Measurements from ENCODE around the gene ATP2B2.

The ATP2B2 gene

DNA sequence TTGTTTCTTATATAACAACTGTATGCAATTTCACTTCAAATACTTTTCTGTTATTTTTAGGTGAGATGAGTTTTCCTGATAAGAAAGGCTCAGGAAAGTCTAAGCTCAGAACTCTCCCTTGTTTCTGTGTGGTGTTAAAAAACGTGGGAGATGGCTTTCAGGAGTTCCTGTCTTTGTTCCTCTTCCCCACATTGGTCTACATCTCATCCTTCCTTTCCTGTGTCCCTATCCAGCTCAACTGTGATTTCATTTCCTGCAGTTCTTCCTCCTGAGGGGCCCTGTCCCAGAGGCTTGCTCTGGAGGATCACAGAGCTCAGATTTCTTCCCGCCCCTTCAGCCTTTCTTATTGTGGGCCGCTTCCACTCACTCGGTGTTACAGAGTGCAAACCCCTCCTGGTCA is 195.7 kb downstream of the ATP2B2 start:
- Histone ChIP-seq H3K4me3 (ENCODE audit: low read length) (no peak overlapping the region), H3K79me2 (ENCODE audit: low read length) (no peaks in the 10 kb centered on the region), H3K27me3 (ENCODE audit: low read depth, low read length) (no peaks in the 10 kb centered on the region), H2AFZ (ENCODE audit: low read depth, low read length) (no peak overlapping the region), H4K20me1 (ENCODE audit: insufficient read depth, low read length) (peaks cover 5% of the 10 kb centered on the region), H3K27ac (ENCODE audit: low read length) (no peak overlapping the region), H3K36me3 (replicated peaks; ENCODE audit: low read depth, low read length) (peaks cover 66% of the 10 kb centered on the region), H3K9me3 (ENCODE audit: insufficient read depth, low read length) (no peaks in the 10 kb centered on the region), H3K4me1 (ENCODE audit: low read length) (peaks cover 10% of the 10 kb centered on the region), H3K4me2 (ENCODE audit: low read length) (no peak overlapping the region), H3K9ac (ENCODE audit: low read length) (no peak overlapping the region)
- TF ChIP-seq CTCF (IDR thresholded peaks at IDR 0.05; ENCODE audit: low read depth, low read length) (no peak), EZH2phosphoT487 (IDR thresholded peaks at IDR 0.05; ENCODE audit: low read depth) (no peak)

DNA sequence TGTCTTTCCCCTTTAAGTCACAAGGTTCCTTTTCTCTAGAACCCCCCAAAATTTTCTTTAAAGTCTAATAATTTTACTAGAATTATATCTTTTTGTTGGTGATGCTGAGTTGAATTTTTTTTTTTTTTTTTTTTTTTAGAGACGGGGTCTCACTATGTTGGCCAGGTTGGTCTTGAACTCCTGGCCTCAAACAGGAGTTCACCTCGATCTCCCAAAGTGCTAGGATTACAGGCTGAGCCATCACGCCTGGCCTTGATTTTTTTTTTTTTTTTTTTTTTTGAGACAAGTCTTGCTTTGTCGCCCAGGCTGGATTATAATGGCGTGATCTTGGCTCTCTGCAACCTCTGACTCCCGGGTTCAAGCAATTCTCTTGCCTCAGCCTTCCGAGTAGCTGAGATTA is 196.7 kb downstream of the ATP2B2 start:
- no peak overlapping the region for H2AFZ ChIP-seq (ENCODE audit: low read depth, low read length)
- no peak overlapping the region for H3K4me3 ChIP-seq (ENCODE audit: low read length)
- no peaks in the 10 kb centered on the region for H3K9me3 ChIP-seq (ENCODE audit: insufficient read depth, low read length)
- peaks cover 10% of the 10 kb centered on the region for H3K4me1 ChIP-seq (ENCODE audit: low read length)
- no peaks in the 10 kb centered on the region for H3K27me3 ChIP-seq (ENCODE audit: low read depth, low read length)
- TF ChIP-seq EZH2phosphoT487 (IDR thresholded peaks at IDR 0.05; ENCODE audit: low read depth) (no peak), CTCF (IDR thresholded peaks at IDR 0.05; ENCODE audit: low read depth, low read length) (no peak)
- no peak overlapping the region for H3K9ac ChIP-seq (ENCODE audit: low read length)
- H3K79me2 ChIP-seq (ENCODE audit: low read length), result no peaks in the 10 kb centered on the region
- H3K27ac ChIP-seq (ENCODE audit: low read length), result no peak overlapping the region
- peaks cover 66% of the 10 kb centered on the region for H3K36me3 ChIP-seq (replicated peaks; ENCODE audit: low read depth, low read length)
- H3K4me2 ChIP-seq (ENCODE audit: low read length), result no peak overlapping the region
- H4K20me1 ChIP-seq (ENCODE audit: insufficient read depth, low read length), result peaks cover 5% of the 10 kb centered on the region

DNA sequence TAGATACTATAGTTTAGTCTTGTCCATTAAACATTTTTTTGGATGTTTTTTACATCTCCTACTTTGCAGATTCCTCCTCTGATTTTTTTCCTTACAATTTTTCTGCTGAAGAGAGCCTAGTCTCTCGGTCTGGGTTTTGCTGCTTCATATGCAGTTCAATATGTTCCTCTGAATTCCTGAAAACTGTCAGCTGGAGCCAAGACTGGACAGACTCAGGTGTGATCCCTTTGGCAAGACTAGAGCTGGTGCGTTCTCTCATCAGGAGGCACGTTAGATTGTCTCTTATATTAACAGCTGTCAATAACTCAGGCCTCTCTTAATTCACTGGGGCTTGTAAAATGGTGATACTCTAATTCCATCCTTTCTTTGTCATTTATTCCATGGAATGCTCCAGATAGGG is 199.2 kb downstream of the ATP2B2 start:
- Histone ChIP-seq H3K4me3 (ENCODE audit: low read length) (no peak overlapping the region), H3K36me3 (replicated peaks; ENCODE audit: low read depth, low read length) (peaks cover 65% of the 10 kb centered on the region), H3K79me2 (ENCODE audit: low read length) (no peaks in the 10 kb centered on the region), H3K27me3 (ENCODE audit: low read depth, low read length) (no peaks in the 10 kb centered on the region), H3K4me1 (ENCODE audit: low read length) (peaks cover 10% of the 10 kb centered on the region), H3K27ac (ENCODE audit: low read length) (no peak overlapping the region), H4K20me1 (ENCODE audit: insufficient read depth, low read length) (peaks cover 5% of the 10 kb centered on the region), H3K9ac (ENCODE audit: low read length) (no peak overlapping the region), H3K9me3 (ENCODE audit: insufficient read depth, low read length) (no peaks in the 10 kb centered on the region), H2AFZ (ENCODE audit: low read depth, low read length) (no peak overlapping the region), H3K4me2 (ENCODE audit: low read length) (no peak overlapping the region)
- TF ChIP-seq EZH2phosphoT487 (IDR thresholded peaks at IDR 0.05; ENCODE audit: low read depth) (no peak), CTCF (IDR thresholded peaks at IDR 0.05; ENCODE audit: low read depth, low read length) (no peak)

DNA sequence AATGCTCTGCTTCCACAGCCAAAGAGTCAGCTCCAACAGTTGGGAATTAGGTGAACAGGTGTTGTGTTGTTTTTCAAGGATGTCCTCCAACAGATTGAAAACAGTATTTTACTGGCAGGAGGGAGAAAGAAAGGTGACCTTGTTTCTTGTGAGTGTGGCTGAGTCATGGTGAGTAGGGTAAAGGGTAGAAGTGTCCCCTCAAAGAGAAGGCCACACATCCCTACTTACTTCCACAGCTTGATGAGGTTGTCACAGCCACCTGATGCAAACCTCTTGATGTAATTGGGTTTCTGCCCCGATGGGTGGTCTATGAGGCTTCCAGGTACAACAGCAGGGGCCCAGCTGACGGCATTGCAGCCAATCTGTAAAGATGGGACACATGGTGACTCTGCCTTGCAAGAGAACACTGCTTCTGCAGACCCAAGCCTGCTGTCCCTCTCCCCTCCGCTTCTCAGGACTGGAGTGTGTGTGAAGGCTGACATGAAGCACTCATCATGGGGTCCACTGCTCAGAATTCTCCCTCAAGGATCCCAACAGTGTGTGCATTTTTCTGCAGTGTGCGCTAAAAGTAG is 200.0 kb downstream of the ATP2B2 start:
- Histone ChIP-seq H3K4me1 (ENCODE audit: low read length) (peaks cover 2% of the 10 kb centered on the region), H3K36me3 (replicated peaks; ENCODE audit: low read depth, low read length) (peaks cover 65% of the 10 kb centered on the region), H3K79me2 (ENCODE audit: low read length) (no peaks in the 10 kb centered on the region), H3K4me2 (ENCODE audit: low read length) (no peak overlapping the region), H3K9ac (ENCODE audit: low read length) (no peak overlapping the region), H3K9me3 (ENCODE audit: insufficient read depth, low read length) (no peaks in the 10 kb centered on the region), H2AFZ (ENCODE audit: low read depth, low read length) (no peak overlapping the region), H3K27ac (ENCODE audit: low read length) (no peak overlapping the region), H3K27me3 (ENCODE audit: low read depth, low read length) (no peaks in the 10 kb centered on the region), H3K4me3 (ENCODE audit: low read length) (no peak overlapping the region), H4K20me1 (ENCODE audit: insufficient read depth, low read length) (no peaks in the 10 kb centered on the region)
- TF ChIP-seq CTCF (IDR thresholded peaks at IDR 0.05; ENCODE audit: low read depth, low read length) (no peak), EZH2phosphoT487 (IDR thresholded peaks at IDR 0.05; ENCODE audit: low read depth) (no peak)
